DND-41 (cell line): ENCODE results near the gene ACAD9.

Experiments
- ATAC-seq: fragments of 200-7000 bp; cut with Tn5 transposase; 3 replicates; pipeline ENCODE4 v1.9.1; 2021; ENCODE audit warnings: low read depth; ENCODE audit not compliant: insufficient read depth
- DNase-seq: peaks from one replicate; pipeline ENCODE4 v3.0.0-alpha.2; 2020
- H2AFZ ChIP-seq: 2 replicates; pipeline ENCODE4 v1.6.0; 2012; ENCODE audit warnings: low read depth, low read length
- H3K27ac ChIP-seq: 2 replicates; pipeline ENCODE4 v1.5.1; 2012; ENCODE audit warnings: low read length, inconsistent platforms
- H3K27me3 ChIP-seq: fragments of 200-600 bp; sonication (generic); 2 replicates; pipeline ENCODE4 v1.6.0; 2012; ENCODE audit warnings: low read length, mild to moderate bottlenecking, inconsistent platforms; ENCODE audit not compliant: insufficient read depth, poor library complexity
- H3K36me3 ChIP-seq: 2 replicates; pipeline ENCODE4 v1.5.1; 2012; ENCODE audit warnings: low read length, inconsistent platforms; ENCODE audit not compliant: insufficient read depth
- H3K4me1 ChIP-seq: 2 replicates; pipeline ENCODE4 v1.5.1; 2012; ENCODE audit warnings: mild to moderate bottlenecking, low read length; ENCODE audit not compliant: insufficient read depth
- H3K4me2 ChIP-seq: 2 replicates; pipeline ENCODE4 v1.6.0; 2012; ENCODE audit warnings: mild to moderate bottlenecking, moderate library complexity, low read length, inconsistent platforms; ENCODE audit not compliant: insufficient read depth
- H3K4me3 ChIP-seq, 2 experiments: fragments of 200-600 bp in 1 of 2; shearing (Covaris generic) in 1 of 2; 2 replicates each; pipeline ENCODE4 v1.5.1; 2012 to 2016; ENCODE audit warnings: inconsistent platforms in 2 of 2, low read length in 2 of 2, mild to moderate bottlenecking in 2 of 2, low read depth in 1 of 2, moderate library complexity in 1 of 2
- H3K79me2 ChIP-seq: 2 replicates; pipeline ENCODE4 v1.6.0; 2012; ENCODE audit warnings: low read length, inconsistent platforms; ENCODE audit not compliant: insufficient read depth
- H3K9ac ChIP-seq: 2 replicates; pipeline ENCODE4 v1.6.0; 2012; ENCODE audit warnings: low read depth, mild to moderate bottlenecking, inconsistent platforms, low read length, moderate library complexity
- H3K9me3 ChIP-seq: 2 replicates; pipeline ENCODE4 v1.5.1; 2012; ENCODE audit warnings: low read length, moderate library complexity, mild to moderate bottlenecking, inconsistent platforms; ENCODE audit not compliant: insufficient read depth, severe bottlenecking
- H4K20me1 ChIP-seq: 2 replicates; pipeline ENCODE4 v1.6.0; 2012; ENCODE audit warnings: low read length; ENCODE audit not compliant: insufficient read depth
- EZH2 ChIP-seq: IDR thresholded peaks from 3 replicates; pipeline ENCODE4 v1.6.1; 2012; ENCODE audit warnings: borderline replicate concordance, low read depth, mild to moderate bottlenecking, moderate library complexity, low read length, inconsistent platforms; ENCODE audit not compliant: severe bottlenecking
- TF ChIP-seq, protein P1 (sequence below): IDR thresholded peaks from 2 replicates; pipeline ENCODE4 v1.5.1; 2012; ENCODE audit warnings: borderline replicate concordance, low read length, moderate library complexity, mild to moderate bottlenecking; ENCODE audit not compliant: poor library complexity, severe bottlenecking; ENCODE audit errors: extremely low read depth

The ACAD9 gene

GRCh38 chr3:128858167-128858566, 21.3 kb upstream of the ACAD9 start:
- peaks cover 5% of the 10 kb centered on the region; the same call in 1 of the 2 replicates for H3K36me3 ChIP-seq
- H3K9ac ChIP-seq = no peak overlapping the region
- TF ChIP-seq EZH2 = no peak
- TF ChIP-seq, protein P1, sequence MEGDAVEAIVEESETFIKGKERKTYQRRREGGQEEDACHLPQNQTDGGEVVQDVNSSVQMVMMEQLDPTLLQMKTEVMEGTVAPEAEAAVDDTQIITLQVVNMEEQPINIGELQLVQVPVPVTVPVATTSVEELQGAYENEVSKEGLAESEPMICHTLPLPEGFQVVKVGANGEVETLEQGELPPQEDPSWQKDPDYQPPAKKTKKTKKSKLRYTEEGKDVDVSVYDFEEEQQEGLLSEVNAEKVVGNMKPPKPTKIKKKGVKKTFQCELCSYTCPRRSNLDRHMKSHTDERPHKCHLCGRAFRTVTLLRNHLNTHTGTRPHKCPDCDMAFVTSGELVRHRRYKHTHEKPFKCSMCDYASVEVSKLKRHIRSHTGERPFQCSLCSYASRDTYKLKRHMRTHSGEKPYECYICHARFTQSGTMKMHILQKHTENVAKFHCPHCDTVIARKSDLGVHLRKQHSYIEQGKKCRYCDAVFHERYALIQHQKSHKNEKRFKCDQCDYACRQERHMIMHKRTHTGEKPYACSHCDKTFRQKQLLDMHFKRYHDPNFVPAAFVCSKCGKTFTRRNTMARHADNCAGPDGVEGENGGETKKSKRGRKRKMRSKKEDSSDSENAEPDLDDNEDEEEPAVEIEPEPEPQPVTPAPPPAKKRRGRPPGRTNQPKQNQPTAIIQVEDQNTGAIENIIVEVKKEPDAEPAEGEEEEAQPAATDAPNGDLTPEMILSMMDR = no peak
- DNase-seq = no peak
- H3K9me3 ChIP-seq = peaks cover 60% of the 10 kb centered on the region
- no peak for ATAC-seq
- H3K4me2 ChIP-seq = no peak overlapping the region
- H4K20me1 ChIP-seq = no peaks in the 10 kb centered on the region
- H3K4me3 ChIP-seq = no peak overlapping the region
- H3K27me3 ChIP-seq = no peaks in the 10 kb centered on the region
- no peak overlapping the region for H2AFZ ChIP-seq
- H3K4me1 ChIP-seq = no peaks in the 10 kb centered on the region
- H3K27ac ChIP-seq = no peak overlapping the region
- no peaks in the 10 kb centered on the region for H3K79me2 ChIP-seq

GRCh38 chr3:128859630-128860029, 19.8 kb upstream of the ACAD9 start:
- Histone ChIP-seq H3K4me1 (no peaks in the 10 kb centered on the region), H3K27ac (no peak overlapping the region), H3K9ac (no peak overlapping the region), H3K4me3 (no peak overlapping the region), H3K4me2 (no peak overlapping the region), H3K27me3 (no peaks in the 10 kb centered on the region), H3K79me2 (no peaks in the 10 kb centered on the region), H2AFZ (no peak overlapping the region), H4K20me1 (no peaks in the 10 kb centered on the region), H3K36me3 (peaks cover 5% of the 10 kb centered on the region; the same call in 1 of the 2 replicates), H3K9me3 (peaks cover 49% of the 10 kb centered on the region)
- peak; percentile 30 for DNase-seq
- no peak for ATAC-seq
- TF ChIP-seq, protein P1 = no peak
- TF ChIP-seq EZH2 = no peak

DNA sequence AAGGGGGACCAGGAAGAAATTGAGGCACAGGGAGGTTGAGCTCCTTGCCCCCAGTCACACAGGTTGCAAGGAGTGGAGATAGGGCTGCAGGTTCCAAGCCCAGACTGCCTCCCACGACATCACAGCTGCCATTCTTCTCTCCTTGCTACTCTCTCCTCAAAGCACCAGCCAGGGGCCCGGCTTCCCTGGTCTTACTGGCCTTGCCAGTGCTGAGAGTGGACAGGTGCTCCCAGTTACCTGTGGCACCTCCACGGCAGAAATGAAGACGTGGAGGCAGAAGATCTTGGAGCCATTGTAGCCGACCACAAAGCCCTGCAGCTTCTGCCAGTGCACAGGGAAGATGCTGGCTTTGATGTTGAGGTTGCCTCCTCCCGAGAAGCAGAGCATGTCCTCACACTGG, 17.9 kb upstream of the ACAD9 start:
- Histone ChIP-seq H3K36me3 (peaks cover 5% of the 10 kb centered on the region; the same call in 1 of the 2 replicates), H3K27me3 (no peaks in the 10 kb centered on the region), H3K9ac (no peak overlapping the region), H3K79me2 (no peaks in the 10 kb centered on the region), H3K27ac (no peak overlapping the region), H3K4me1 (no peaks in the 10 kb centered on the region), H4K20me1 (no peaks in the 10 kb centered on the region), H3K4me2 (no peak overlapping the region), H3K9me3 (peaks cover 38% of the 10 kb centered on the region), H3K4me3 (no peak overlapping the region), H2AFZ (no peak overlapping the region)
- no peak for DNase-seq
- no peak for TF ChIP-seq EZH2
- TF ChIP-seq, protein P1 = no peak
- ATAC-seq = no peak

DNA sequence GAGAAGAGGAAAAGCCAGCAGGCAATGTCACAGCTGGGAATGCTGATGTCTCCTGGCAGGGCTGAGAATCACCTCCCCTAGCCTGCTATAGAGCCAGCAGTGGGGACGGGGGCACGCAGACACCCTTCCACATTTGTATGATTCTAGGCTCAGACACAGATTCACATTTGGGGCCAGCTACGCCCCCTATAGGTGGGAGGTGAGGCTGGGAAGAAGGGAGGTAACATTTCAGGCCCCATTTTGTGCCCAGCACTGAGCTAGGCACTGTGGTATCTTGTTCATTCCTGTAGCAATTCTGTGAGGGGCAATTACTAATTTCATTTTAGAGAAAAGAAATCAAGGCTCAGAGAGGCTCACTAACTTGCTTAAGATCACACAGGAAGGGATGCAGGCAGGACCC, 15.9 kb upstream of the ACAD9 start:
- ATAC-seq (peak; percentile 27; the same call in 1 of the 3 replicates), DNase-seq (no peak)
- Histone ChIP-seq H4K20me1 (no peaks in the 10 kb centered on the region), H3K36me3 (peaks cover 5% of the 10 kb centered on the region; the same call in 1 of the 2 replicates), H3K79me2 (no peaks in the 10 kb centered on the region), H3K9me3 (peaks cover 26% of the 10 kb centered on the region), H3K27ac (no peak overlapping the region), H2AFZ (no peak overlapping the region), H3K9ac (no peak overlapping the region), H3K27me3 (no peaks in the 10 kb centered on the region), H3K4me3 (no peak overlapping the region), H3K4me1 (no peaks in the 10 kb centered on the region), H3K4me2 (no peak overlapping the region)
- TF ChIP-seq, protein P1 = peak; percentile 31
- no peak for TF ChIP-seq EZH2
